Measurements from ENCODE around the gene AAK1.

The AAK1 gene

DNA sequence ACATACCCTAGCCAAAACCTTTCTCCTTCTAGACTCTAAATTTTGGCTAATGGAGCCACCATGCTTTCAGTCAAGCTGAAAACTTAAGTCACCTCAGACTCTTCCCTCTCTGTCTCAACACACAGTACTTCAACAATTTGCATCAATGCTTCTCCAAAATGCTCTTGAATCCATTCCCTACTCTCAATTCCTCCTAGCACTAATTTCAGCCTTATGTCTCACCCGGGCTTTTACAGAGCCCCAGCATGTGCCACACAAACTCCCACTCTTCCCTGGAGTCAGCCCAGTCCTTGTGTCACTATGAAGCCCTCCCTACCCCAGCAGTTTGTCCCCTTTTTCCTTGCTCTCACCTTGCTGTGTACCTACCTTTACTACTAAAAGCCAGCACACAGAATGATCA, 38.7 kb downstream of the AAK1 start:
- POLR2A ChIA-PET: no interaction called here
- TF ChIP-seq, protein P1, sequence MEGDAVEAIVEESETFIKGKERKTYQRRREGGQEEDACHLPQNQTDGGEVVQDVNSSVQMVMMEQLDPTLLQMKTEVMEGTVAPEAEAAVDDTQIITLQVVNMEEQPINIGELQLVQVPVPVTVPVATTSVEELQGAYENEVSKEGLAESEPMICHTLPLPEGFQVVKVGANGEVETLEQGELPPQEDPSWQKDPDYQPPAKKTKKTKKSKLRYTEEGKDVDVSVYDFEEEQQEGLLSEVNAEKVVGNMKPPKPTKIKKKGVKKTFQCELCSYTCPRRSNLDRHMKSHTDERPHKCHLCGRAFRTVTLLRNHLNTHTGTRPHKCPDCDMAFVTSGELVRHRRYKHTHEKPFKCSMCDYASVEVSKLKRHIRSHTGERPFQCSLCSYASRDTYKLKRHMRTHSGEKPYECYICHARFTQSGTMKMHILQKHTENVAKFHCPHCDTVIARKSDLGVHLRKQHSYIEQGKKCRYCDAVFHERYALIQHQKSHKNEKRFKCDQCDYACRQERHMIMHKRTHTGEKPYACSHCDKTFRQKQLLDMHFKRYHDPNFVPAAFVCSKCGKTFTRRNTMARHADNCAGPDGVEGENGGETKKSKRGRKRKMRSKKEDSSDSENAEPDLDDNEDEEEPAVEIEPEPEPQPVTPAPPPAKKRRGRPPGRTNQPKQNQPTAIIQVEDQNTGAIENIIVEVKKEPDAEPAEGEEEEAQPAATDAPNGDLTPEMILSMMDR (IDR thresholded peaks at IDR 0.05; ENCODE audit: control extremely low read depth, extremely low read depth, low read depth, missing control alignments): no peak
- CTCF ChIA-PET: interaction anchor here (0.9 to 2.5 kb wide), 3 partner anchors 11 to 39 kb away, joined by 4 to 12 read pairs (median 5); no protein-coding TSS in a partner anchor
- no peak for DNase-seq (ENCODE audit: extremely low spot score)

DNA sequence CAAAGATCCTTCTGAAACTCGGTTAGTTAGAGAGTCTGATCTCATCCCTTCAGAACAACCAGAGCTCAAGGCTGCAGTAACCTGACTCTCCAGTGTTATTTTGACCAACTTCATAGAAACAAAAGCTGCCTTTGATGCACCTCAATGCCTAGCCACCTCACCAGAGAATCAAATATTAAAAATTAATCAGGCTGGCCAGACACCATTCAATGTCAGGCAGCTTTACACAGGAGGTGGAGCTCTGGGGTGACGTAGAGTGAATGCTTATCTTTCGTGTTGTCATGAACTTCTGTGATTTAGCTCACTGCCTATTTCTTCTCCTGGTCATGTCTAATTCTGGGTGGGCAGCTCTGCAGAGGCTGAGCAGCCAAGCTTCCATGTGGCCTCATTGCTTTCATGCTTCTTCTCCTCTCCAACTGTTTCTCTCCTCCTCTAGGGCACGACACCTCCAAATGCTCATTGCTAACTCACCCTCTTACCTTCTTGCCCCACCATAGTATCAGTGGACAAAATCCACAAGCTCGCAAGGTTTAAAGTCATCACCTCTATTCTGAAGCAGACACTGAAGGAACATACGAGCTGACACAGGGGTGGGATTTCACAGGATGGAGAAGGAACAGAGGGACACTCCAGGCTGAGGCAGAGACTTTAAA, 39.4 kb downstream of the AAK1 start:
- CTCF ChIA-PET: interaction anchor here (0.9 to 2.5 kb wide), 6 partner anchors 9 to 120 kb away, joined by 3 to 12 read pairs (median 4); no protein-coding TSS in a partner anchor
- TF ChIP-seq, protein P1 (IDR thresholded peaks at IDR 0.05; ENCODE audit: control extremely low read depth, extremely low read depth, low read depth, missing control alignments): no peak

DNA sequence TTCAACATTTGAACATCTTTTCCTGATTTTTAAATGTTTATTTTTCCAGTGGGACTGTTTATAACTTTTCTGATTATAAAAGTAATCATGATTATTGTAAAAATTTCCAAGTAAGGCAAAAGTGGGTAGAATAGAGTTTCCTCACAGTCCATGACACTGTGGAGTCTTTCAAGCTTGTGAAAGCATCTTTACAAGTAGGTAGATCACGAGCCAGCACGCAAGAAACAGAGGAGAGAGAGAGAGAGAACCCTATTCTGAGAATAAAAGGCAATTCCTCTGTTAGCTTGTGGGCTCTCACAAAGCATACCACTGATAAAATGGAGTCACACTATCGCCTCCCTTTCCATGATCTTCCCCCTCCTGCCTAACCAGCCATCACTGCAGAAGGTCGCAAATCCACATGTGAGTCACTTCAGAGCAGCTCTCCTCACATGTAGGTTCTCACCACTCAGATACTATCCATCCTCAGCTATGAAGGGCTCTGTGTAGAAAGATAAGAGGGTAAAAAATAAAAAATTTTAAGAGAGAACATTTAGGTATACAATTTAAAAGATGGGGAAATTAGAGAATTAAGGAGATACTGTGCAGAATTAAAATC, 40.3 kb downstream of the AAK1 start:
- no peak for DNase-seq (ENCODE audit: extremely low spot score)
- POLR2A ChIA-PET: no interaction called here
- CTCF ChIA-PET: interaction anchor here (0.6 to 2.5 kb wide), 4 partner anchors 12 to 715 kb away, joined by 3 to 12 read pairs (median 6); no protein-coding TSS in a partner anchor
- TF ChIP-seq, protein P1 (IDR thresholded peaks at IDR 0.05; ENCODE audit: control extremely low read depth, extremely low read depth, low read depth, missing control alignments): no peak

More for the DNA sequence above, 39.4 kb downstream of the AAK1 start:
- DNase-seq (ENCODE audit: extremely low spot score): no peak
- POLR2A ChIA-PET: no interaction called here

DNA sequence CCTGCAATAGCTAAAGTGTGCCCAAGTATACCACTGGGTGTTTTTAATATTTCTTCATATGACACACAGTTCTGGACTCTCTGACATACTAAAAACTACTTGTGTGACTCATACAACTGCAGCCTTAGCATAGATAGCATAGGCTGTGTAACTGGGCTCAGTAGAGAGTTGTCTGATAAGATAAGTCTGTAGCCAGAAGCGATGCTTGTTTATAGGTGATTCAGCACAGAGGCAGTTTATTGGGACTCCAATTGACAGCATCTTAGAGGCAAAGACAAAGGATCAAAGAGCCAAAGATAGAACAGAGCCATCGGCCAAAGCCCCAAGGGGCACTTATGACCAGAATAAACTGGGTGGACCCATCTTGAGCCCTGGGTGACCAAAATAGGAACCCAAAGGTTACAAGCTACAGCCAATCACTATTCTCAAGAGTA, 42.3 kb downstream of the AAK1 start:
- no peak for DNase-seq (ENCODE audit: extremely low spot score)
- ChIA-PET CTCF (interaction anchor here (0.9 to 2.3 kb wide), 5 partner anchors 12 to 123 kb away, joined by 3 to 8 read pairs (median 4); no protein-coding TSS in a partner anchor), POLR2A (no interaction called here)
- TF ChIP-seq, protein P1 (IDR thresholded peaks at IDR 0.05; ENCODE audit: control extremely low read depth, extremely low read depth, low read depth, missing control alignments): no peak

DNA sequence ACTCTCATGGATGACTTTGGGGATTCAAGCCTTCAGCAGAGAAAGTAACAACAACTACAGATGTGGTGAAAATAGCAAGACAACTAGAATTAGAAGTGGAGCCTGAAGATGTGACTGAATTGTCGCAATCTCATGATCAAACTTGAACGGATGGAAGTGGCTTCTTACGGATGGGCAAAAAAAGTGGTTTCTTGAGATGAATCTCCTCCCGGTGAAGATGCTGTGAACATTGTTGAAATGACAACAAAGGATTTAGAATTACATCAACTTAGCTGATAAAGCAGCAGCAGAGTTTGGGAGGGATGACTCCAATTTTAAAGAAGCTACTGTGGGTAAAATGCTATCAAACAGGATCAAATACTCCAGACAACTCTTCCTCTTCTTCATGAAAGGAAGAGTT, 43.1 kb downstream of the AAK1 start:
- CTCF ChIA-PET: interaction anchor here (1.2 to 1.5 kb wide), 2 partner anchors 13 to 35 kb away, joined by 3 to 4 read pairs; no protein-coding TSS in a partner anchor
- no peak for DNase-seq (ENCODE audit: extremely low spot score)
- POLR2A ChIA-PET: no interaction called here
- TF ChIP-seq, protein P1 (IDR thresholded peaks at IDR 0.05; ENCODE audit: control extremely low read depth, extremely low read depth, low read depth, missing control alignments): no peak

DNA sequence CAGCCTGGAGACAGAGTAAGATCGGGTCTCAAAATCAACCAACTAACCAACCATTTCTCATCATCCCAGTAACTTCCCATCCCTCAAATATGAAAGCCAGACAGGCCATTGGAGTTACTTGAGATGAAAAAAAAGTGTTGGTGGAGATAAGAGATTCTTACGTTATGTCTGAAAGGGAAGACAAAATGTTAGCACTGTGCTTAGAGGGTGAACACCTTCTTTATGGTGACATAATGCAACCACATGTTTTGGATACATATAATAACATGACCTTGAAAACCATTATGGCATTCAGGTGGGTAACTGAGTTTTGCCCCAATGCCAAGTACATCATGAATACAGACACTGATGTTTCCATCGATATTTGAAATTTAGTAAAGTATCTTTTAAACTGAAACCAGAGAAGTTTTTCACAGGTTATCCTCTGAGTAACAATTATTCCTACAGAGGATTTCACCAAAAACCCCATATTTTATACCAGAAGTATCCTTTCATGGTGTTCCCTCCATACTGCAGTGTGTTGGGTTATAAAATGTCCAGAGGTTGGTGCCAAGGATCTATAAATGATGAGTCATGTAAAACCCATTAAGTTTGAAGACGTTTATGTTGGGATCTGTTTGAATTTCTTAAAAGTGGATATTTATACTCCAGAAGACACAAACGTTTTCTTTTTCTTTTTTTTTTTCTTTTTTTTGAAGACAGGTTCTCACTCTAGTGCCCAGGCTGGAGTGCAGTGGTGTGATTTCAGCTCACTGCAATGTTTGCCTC, 45.5 kb downstream of the AAK1 start:
- TF ChIP-seq, protein P1 (IDR thresholded peaks at IDR 0.05; ENCODE audit: control extremely low read depth, extremely low read depth, low read depth, missing control alignments): no peak
- ChIA-PET CTCF (interaction anchor here (0.9 to 4.4 kb wide), 4 partner anchors 13 to 33 kb away, joined by 3 to 30 read pairs (median 16); no protein-coding TSS in a partner anchor), POLR2A (no interaction called here)
- DNase-seq (ENCODE audit: extremely low spot score): no peak
